T1000 (cell line): ENCODE results near the gene CLSTN1.

Experiments used
- DNase-seq: peaks from one replicate; lab custom pipeline; 2025; ENCODE audit warnings: mixed read lengths; lab: John Stamatoyannopoulos, UW

The CLSTN1 gene

GRCh38 chr1:9823943-9824701, at the start of gene CLSTN1:
Gene CLSTN1, minus strand, starts transcription at chr1:9823965. Its CDS starts 232 bp downstream, at chr1:9823733.
- peak; percentile 88 for DNase-seq

GRCh38 chr1:9873385-9873784, 49.6 kb upstream of the CLSTN1 start:
- no peak for DNase-seq

GRCh38 chr1:9872430-9873165, 48.8 kb upstream of the CLSTN1 start:
- no peak for DNase-seq

- DNase-seq, result no peak
Observed at GRCh38 chr1:9871707-9872425, 48.1 kb upstream of the CLSTN1 start.

GRCh38 chr1:9871021-9871420, 47.3 kb upstream of the CLSTN1 start:
- no peak for DNase-seq

GRCh38 chr1:9870572-9870971, 46.8 kb upstream of the CLSTN1 start:
- no peak for DNase-seq

- no peak for DNase-seq
Observed at GRCh38 chr1:9869831-9870251, 46.1 kb upstream of the CLSTN1 start.

GRCh38 chr1:9868244-9868590, 44.5 kb upstream of the CLSTN1 start:
- DNase-seq, result no peak

GRCh38 chr1:9867408-9868243, 43.9 kb upstream of the CLSTN1 start:
- DNase-seq, result peak; percentile 57

GRCh38 chr1:9866836-9867235, 43.1 kb upstream of the CLSTN1 start:
- DNase-seq, result no peak

GRCh38 chr1:9865724-9866123, 42.0 kb upstream of the CLSTN1 start:
- no peak for DNase-seq

GRCh38 chr1:9863371-9863770, 39.6 kb upstream of the CLSTN1 start:
- DNase-seq, result no peak

- DNase-seq, result no peak
Observed at GRCh38 chr1:9861360-9861759, 37.6 kb upstream of the CLSTN1 start.

GRCh38 chr1:9860887-9861286, 37.1 kb upstream of the CLSTN1 start:
- DNase-seq, result no peak

- DNase-seq, result no peak
Observed at GRCh38 chr1:9859281-9860014, 35.7 kb upstream of the CLSTN1 start.

- no peak for DNase-seq
Observed at GRCh38 chr1:9858293-9859035, 34.7 kb upstream of the CLSTN1 start.

- no peak for DNase-seq
Observed at GRCh38 chr1:9855186-9855585, 31.4 kb upstream of the CLSTN1 start.

GRCh38 chr1:9853249-9853595, 29.5 kb upstream of the CLSTN1 start:
- DNase-seq, result no peak

GRCh38 chr1:9852410-9853248, 28.9 kb upstream of the CLSTN1 start:
- peak; percentile 28 for DNase-seq

GRCh38 chr1:9852004-9852403, 28.2 kb upstream of the CLSTN1 start:
- DNase-seq, result no peak
